Activated CD8-positive, alpha-beta T cell treated with anti-CD3 and anti-CD28 coated beads, Interleukin-2, amount 10 ng/mL, durations not matched to agents 7 days and 5 days (primary cell): ENCODE data around the gene ABCB11. TPM values are rescaled to one million over a fixed set of nuclear protein-coding genes. Genes with fewer than 3 reads are reported as not detected.

Experiments
- ATAC-seq: fragments of 150-1000 bp; cut with Tn5 transposase; one replicate; pipeline ENCODE4 v1.10.0; 2021; ENCODE audit warnings: moderate library complexity
- CTCF ChIA-PET: fragments of 350-600 bp; sonication (Branson Sonifier 250); formaldehyde crosslinking; loops from one replicate; lab custom pipeline; 2021; ENCODE audit warnings: antibody characterized with exemption; lab: Charles Lee
- POLR2A ChIA-PET: fragments of 350-600 bp; sonication (Branson Sonifier 250); formaldehyde crosslinking; loops from one replicate; lab custom pipeline; 2021; ENCODE audit warnings: antibody characterized with exemption; lab: Charles Lee
- DNase-seq: peaks from one replicate; pipeline ENCODE4 v3.0.0-alpha.2; 2020
- H3K27ac Mint-ChIP-seq: one replicate; pipeline ENCODE4 v1.8.0; 2021; ENCODE audit warnings: mild to moderate bottlenecking, mixed read lengths
- H3K27me3 Mint-ChIP-seq: one replicate; pipeline ENCODE4 v1.8.0; 2021; ENCODE audit warnings: low read depth, mixed read lengths
- H3K36me3 Mint-ChIP-seq: one replicate; pipeline ENCODE4 v1.8.0; 2021; ENCODE audit warnings: low read depth, mixed read lengths
- H3K4me1 Mint-ChIP-seq: one replicate; pipeline ENCODE4 v1.8.0; 2021; ENCODE audit warnings: low read depth, mixed read lengths
- H3K4me3 Mint-ChIP-seq: one replicate; pipeline ENCODE4 v1.8.0; 2021; ENCODE audit warnings: mild to moderate bottlenecking, mixed read lengths
- H3K9me3 Mint-ChIP-seq: one replicate; pipeline ENCODE4 v1.8.0; 2022; ENCODE audit warnings: mixed read lengths; ENCODE audit not compliant: insufficient read depth
- total RNA-seq, 2 experiments: library from RNA; stranded (reverse); gene quantifications; one replicate each; pipeline ENCODE4 v1.2.3, GENCODE V29; 2021

Gene ABCB11
- under 1 TPM in 1 of 2 experiments, not detected in 1; 0.03 TPM for total RNA-seq

- H3K27ac Mint-ChIP-seq, result no peak within 1 kb of the TSS
- peaks cover 9% of the 10 kb centered on the region for H3K4me1 Mint-ChIP-seq
- POLR2A ChIA-PET, result no interaction called here
- H3K9me3 Mint-ChIP-seq, result no peaks in the 10 kb centered on the region
- no peak within 1 kb of the TSS for H3K4me3 Mint-ChIP-seq
- no peak for DNase-seq
- ATAC-seq, result no peak
- H3K27me3 Mint-ChIP-seq, result no peaks in the 10 kb centered on the region
- H3K36me3 Mint-ChIP-seq, result no peaks in the 10 kb centered on the region
- CTCF ChIA-PET, result no interaction called here
Observed at GRCh38 chr2:169031202-169031601, at the start of gene ABCB11. Gene ABCB11, minus strand, starts transcription at chr2:169031324. Its CDS starts 13,199 bp downstream, at chr2:169018125.

- Mint-ChIP-seq H3K9me3 (no peaks in the 10 kb centered on the region), H3K27ac (no peak overlapping the region), H3K4me1 (no peaks in the 10 kb centered on the region), H3K4me3 (no peak overlapping the region), H3K27me3 (peaks cover 8% of the 10 kb centered on the region), H3K36me3 (no peaks in the 10 kb centered on the region)
- ChIA-PET CTCF (no interaction called here), POLR2A (no interaction called here)
- DNase-seq (no peak), ATAC-seq (no peak)
Observed at GRCh38 chr2:169080250-169081069, 49.3 kb upstream of the ABCB11 start.

GRCh38 chr2:169077674-169078240, 46.6 kb upstream of the ABCB11 start:
- H3K9me3 Mint-ChIP-seq, result no peaks in the 10 kb centered on the region
- ATAC-seq, result no peak
- DNase-seq, result no peak
- H3K27me3 Mint-ChIP-seq, result peaks cover 3% of the 10 kb centered on the region
- H3K4me1 Mint-ChIP-seq, result no peaks in the 10 kb centered on the region
- H3K36me3 Mint-ChIP-seq, result no peaks in the 10 kb centered on the region
- CTCF ChIA-PET, result no interaction called here
- H3K27ac Mint-ChIP-seq, result no peak overlapping the region
- H3K4me3 Mint-ChIP-seq, result no peak overlapping the region
- POLR2A ChIA-PET, result no interaction called here

DNA sequence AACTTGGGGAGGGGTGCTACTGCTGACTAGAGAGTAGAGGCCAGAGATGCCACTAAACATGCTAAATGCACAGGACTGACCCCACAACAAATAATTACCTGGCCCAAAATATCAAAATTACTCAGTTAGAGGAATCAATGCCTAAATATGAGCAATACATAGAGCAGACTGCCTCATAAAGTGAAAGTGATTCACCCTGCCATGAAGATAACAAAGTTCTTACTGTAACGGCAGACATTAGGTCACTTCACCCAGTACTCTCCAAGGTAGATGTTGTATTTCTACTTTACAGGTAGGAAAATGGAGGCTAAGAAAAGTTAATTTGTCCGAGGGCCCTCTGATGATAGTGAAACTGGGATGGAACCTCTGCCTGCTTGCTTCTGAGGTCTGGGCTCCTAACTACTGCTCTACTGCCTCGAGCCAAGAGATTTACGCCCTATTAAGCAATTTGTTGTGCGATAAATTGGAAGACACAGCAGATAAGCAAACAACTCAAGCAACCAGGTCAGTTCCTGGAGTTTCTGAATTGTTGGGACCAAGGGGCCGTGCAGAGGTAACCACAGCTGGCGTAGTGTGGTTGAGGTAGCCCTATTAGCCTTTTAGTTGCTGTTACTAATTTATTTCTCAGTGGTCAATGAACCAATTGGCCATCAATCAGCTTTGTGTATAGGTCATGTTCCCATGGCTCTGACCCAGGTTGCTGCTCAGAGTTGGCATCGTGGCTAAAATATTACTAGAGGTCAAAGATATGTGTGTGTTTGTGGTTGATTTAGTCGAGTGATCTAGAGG, 43.0 kb upstream of the ABCB11 start:
- H3K27me3 Mint-ChIP-seq, result peaks cover 3% of the 10 kb centered on the region
- H3K36me3 Mint-ChIP-seq, result no peaks in the 10 kb centered on the region
- ATAC-seq (no peak), DNase-seq (no peak)
- H3K4me1 Mint-ChIP-seq, result peaks cover 8% of the 10 kb centered on the region
- CTCF ChIA-PET, result no interaction called here
- POLR2A ChIA-PET, result no interaction called here
- H3K27ac Mint-ChIP-seq, result no peak overlapping the region
- no peak overlapping the region for H3K4me3 Mint-ChIP-seq
- no peaks in the 10 kb centered on the region for H3K9me3 Mint-ChIP-seq

DNA sequence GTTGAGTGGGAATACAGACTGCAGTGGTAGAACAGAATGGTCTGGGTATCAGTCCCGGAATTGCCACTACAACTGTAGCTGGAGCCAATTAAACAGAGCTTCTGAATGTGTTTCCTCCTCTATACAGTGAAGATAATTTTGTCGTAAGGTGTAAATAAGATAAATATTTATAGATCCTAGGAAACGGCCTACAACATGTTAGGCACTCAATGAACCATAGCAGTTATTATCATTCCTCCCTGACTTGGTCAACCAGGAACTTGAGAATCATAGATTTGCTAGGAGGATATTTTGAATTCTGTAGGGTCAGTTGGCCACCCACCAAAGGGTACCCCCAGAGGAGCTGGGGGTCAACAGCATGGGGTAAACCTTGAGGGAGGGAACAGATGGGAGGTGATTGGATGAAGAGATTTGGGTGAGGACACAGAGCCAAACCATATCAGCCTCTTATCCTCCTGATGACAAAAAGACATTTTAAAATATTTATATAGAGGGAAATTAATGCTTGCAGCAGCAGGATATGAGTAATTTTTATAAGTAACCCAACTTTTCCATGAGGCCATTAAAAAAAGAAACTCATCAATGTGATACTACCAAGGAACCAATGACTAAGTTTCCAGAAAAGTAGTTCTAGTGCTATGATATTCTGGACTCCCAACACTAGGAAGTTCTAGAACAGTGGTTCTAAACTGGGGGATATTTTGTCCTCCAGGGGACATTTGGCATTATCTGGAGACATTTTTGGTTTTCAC, 42.3 kb upstream of the ABCB11 start:
- H3K27ac Mint-ChIP-seq, result no peak overlapping the region
- ChIA-PET CTCF (no interaction called here), POLR2A (no interaction called here)
- no peak for ATAC-seq
- no peaks in the 10 kb centered on the region for H3K36me3 Mint-ChIP-seq
- H3K27me3 Mint-ChIP-seq, result peaks cover 3% of the 10 kb centered on the region
- H3K4me3 Mint-ChIP-seq, result no peak overlapping the region
- DNase-seq, result no peak
- H3K9me3 Mint-ChIP-seq, result no peaks in the 10 kb centered on the region
- peaks cover 8% of the 10 kb centered on the region for H3K4me1 Mint-ChIP-seq

DNA sequence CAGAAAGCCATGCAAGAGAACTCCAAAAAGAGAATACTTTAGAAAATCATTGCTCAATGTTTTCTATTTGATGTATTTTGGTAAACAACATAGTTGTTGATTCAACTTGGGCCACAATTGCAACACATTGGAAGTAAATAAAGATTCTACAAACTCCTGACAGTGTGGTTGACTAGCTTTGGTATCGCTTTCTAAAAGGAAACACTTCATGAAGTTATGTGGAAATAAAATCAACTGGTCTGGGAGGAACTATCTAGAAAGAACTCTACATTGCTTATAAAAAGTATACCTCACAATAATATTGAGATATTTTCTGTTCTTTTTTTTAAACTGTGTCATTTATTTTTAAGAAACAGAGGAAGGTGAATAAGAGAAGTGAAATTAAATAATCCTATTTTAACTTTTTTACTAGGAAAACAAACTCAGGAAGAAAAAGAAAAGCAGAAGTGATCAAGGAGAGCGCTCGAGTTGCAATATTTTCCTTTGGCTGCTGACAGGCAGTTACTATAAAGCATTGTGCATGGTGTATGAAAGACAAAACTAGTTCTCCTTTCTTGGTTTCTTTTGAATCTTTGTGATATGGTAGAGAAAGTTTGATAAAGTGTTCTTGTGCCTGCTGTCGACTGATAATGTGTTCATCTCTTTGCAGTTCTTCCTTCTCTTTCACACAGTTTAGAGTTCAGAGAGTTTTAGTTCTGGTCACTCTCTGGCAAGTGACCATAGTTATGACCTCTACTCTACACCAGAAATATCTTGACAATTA, 41.2 kb upstream of the ABCB11 start:
- Mint-ChIP-seq H3K9me3 (no peaks in the 10 kb centered on the region), H3K36me3 (no peaks in the 10 kb centered on the region), H3K27ac (no peak overlapping the region), H3K4me3 (no peak overlapping the region), H3K4me1 (peaks cover 8% of the 10 kb centered on the region), H3K27me3 (peaks cover 1% of the 10 kb centered on the region)
- DNase-seq, result no peak
- POLR2A ChIA-PET, result no interaction called here
- CTCF ChIA-PET, result no interaction called here
- no peak for ATAC-seq

DNA sequence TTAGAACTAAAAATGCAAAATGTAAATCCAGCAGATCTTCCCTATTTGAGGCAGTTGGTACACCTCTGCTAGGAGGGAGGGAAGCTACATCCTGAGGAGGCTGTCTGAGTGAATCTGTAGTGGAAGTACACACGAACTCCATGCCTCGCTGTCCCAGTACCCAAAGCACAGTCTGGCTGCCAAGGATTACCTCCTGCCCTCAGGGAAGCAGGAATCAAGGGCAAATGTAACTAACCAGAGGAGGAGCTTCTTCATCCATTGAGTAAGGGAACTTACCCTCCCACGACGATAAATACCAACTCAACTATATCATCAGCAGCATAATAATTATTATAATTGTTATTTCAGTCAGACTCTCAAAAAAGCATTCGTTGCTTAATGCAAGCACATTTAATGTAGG, 40.3 kb upstream of the ABCB11 start:
- CTCF ChIA-PET, result no interaction called here
- H3K4me1 Mint-ChIP-seq, result peaks cover 8% of the 10 kb centered on the region
- H3K9me3 Mint-ChIP-seq, result no peaks in the 10 kb centered on the region
- no peaks in the 10 kb centered on the region for H3K36me3 Mint-ChIP-seq
- no peak overlapping the region for H3K4me3 Mint-ChIP-seq
- no peak for ATAC-seq
- H3K27me3 Mint-ChIP-seq, result peaks cover 1% of the 10 kb centered on the region
- POLR2A ChIA-PET, result no interaction called here
- no peak overlapping the region for H3K27ac Mint-ChIP-seq
- DNase-seq, result no peak

GRCh38 chr2:169069833-169070232, 38.7 kb upstream of the ABCB11 start:
- Mint-ChIP-seq H3K36me3 (no peaks in the 10 kb centered on the region), H3K4me3 (no peak overlapping the region), H3K27ac (no peak overlapping the region), H3K4me1 (peaks cover 8% of the 10 kb centered on the region), H3K27me3 (peaks cover 1% of the 10 kb centered on the region), H3K9me3 (no peaks in the 10 kb centered on the region)
- DNase-seq (no peak), ATAC-seq (no peak)
- POLR2A ChIA-PET, result no interaction called here
- CTCF ChIA-PET, result interaction anchor here (1.0 kb wide), 2 partner anchors 39 to 40 kb away, joined by 3 to 6 read pairs; no protein-coding TSS in a partner anchor

DNA sequence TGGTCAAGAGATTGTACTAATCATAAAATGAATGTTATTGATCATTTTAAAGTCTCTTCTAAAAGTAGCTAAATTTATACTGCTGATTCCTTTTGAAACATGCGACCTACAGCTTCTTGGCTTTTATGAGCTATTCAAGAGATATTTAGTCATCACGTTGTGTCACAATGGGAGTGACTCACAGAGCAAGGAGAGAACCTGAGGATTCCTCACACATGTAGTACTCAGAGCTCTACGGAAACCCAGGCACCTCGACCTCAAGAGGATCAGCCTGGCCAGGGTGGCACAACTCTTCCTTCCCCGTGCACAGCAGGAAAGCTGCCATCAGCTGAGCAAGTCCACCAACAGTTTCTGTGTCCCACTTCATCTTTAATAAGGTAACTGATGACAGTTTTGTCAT, 38.2 kb upstream of the ABCB11 start, which contains the start of gene DHRS9:
Gene DHRS9 (plus strand): TSS at position 223 of the 400 bp plus-strand sequence. CDS start 12,019 bp downstream, outside the sequence.
- ATAC-seq (no peak), DNase-seq (no peak)
- H3K27ac Mint-ChIP-seq, result no peak within 1 kb of the TSS
- peaks cover 8% of the 10 kb centered on the region for H3K4me1 Mint-ChIP-seq
- H3K4me3 Mint-ChIP-seq, result no peak within 1 kb of the TSS
- peaks cover 1% of the 10 kb centered on the region for H3K27me3 Mint-ChIP-seq
- no peaks in the 10 kb centered on the region for H3K36me3 Mint-ChIP-seq
- ChIA-PET CTCF (interaction anchor here (1.0 kb wide), 2 partner anchors 40 to 41 kb away, joined by 3 to 6 read pairs; no protein-coding TSS in a partner anchor), POLR2A (no interaction called here)
- H3K9me3 Mint-ChIP-seq, result no peaks in the 10 kb centered on the region

GRCh38 chr2:169066897-169067296, 35.8 kb upstream of the ABCB11 start:
- POLR2A ChIA-PET, result no interaction called here
- no peaks in the 10 kb centered on the region for H3K9me3 Mint-ChIP-seq
- no peak overlapping the region for H3K4me3 Mint-ChIP-seq
- no peak overlapping the region for H3K27ac Mint-ChIP-seq
- H3K4me1 Mint-ChIP-seq, result no peaks in the 10 kb centered on the region
- H3K27me3 Mint-ChIP-seq, result peaks cover 1% of the 10 kb centered on the region
- no peaks in the 10 kb centered on the region for H3K36me3 Mint-ChIP-seq
- DNase-seq (no peak), ATAC-seq (no peak)
- CTCF ChIA-PET, result interaction anchor here (2.2 kb wide), 1 partner anchor 42 kb away, joined by 13 read pairs; no protein-coding TSS in a partner anchor
